PC-9 (cell line): ENCODE measurements around the gene TMOD1.

Experiments
- CTCF ChIP-seq: fragments of 200-600 bp; sonication (generic); conservative IDR thresholded peaks from 2 replicates; pipeline ENCODE4 v1.6.1; 2017; ENCODE audit warnings: mixed run types, antibody characterized with exemption, mild to moderate bottlenecking, moderate library complexity
- EZH2 ChIP-seq: fragments of 200-600 bp; sonication (generic); IDR thresholded peaks from 2 replicates; pipeline ENCODE4 v1.8.0; 2017; ENCODE audit warnings: antibody characterized with exemption, low read depth

GRCh38 chr9:97564291-97565175 is 63.1 kb downstream of the TMOD1 start:
- TF ChIP-seq CTCF: no peak
- no peak for TF ChIP-seq EZH2
